GM12878 (cell line): ENCODE results near the gene DGKE. TPM values are rescaled to one million over a fixed set of nuclear protein-coding genes. Genes with fewer than 3 reads are reported as not detected.

Experiments used
- ATAC-seq: fragments of 200-7000 bp; cut with Tn5 transposase; 3 replicates; pipeline ENCODE4 v1.9.1; 2020; ENCODE audit warnings: mild to moderate bottlenecking, moderate library complexity
- BruUV-seq: library from RNA; stranded (reverse); fragments of 400-500 nt; replicated peaks from 2 replicates; lab custom pipeline; 2021; lab: Mats Ljungman, UMichigan
- CTCF ChIA-PET: fragments of 300-600 bp; sonication (Branson Sonifier 250); formaldehyde crosslinking; extraction: SDS; loops from one replicate; lab custom pipeline; 2021; ENCODE audit warnings: inconsistent platforms; lab: Yijun Ruan, JAX
- POLR2A ChIA-PET: fragments of 350-600 bp; formaldehyde crosslinking; extraction: SDS; loops from one replicate; lab custom pipeline; 2021; ENCODE audit warnings: inconsistent platforms; lab: Charles Lee
- RAD21 ChIA-PET: fragments of 300-600 bp; sonication (Branson Sonifier 250); formaldehyde crosslinking; loops from one replicate; lab custom pipeline; 2023; ENCODE audit warnings: antibody characterized with exemption; ENCODE audit not compliant: unreplicated experiment; lab: Charles Lee
- SMC1A ChIA-PET: fragments of 300-600 bp; sonication (Branson Sonifier 250); formaldehyde crosslinking; loops from one replicate; lab custom pipeline; 2023; ENCODE audit not compliant: unreplicated experiment, uncharacterized antibody; lab: Charles Lee
- DNase-seq: peaks from one replicate; pipeline ENCODE4 v3.0.0-alpha.2; 2011; ENCODE audit warnings: low read depth, low spot score
- FAIRE-seq: peaks from 3 replicates; lab custom pipeline; 2011; peaks lifted over from hg19 to GRCh38; lab: Jason Lieb, UNC
- H2AFZ ChIP-seq: 2 replicates; pipeline ENCODE4 v1.6.0; 2011; ENCODE audit warnings: low read depth, low read length, control low read depth; ENCODE audit not compliant: control insufficient read depth
- H3K27ac ChIP-seq: 2 replicates; pipeline ENCODE4 v1.5.1; 2011; ENCODE audit warnings: control low read depth; ENCODE audit not compliant: control insufficient read depth, insufficient read depth
- H3K27me3 ChIP-seq, 2 experiments: replicated peaks in 1 of 2; 2 replicates each; pipeline versions ENCODE4 v1.6.0 to v1.6.1; 2011; ENCODE audit warnings: low read length in 1 of 2; ENCODE audit not compliant: control insufficient read depth in 2 of 2, insufficient read depth in 2 of 2
- H3K36me3 ChIP-seq, 2 experiments: 2 replicates each; pipeline ENCODE4 v1.5.1; 2011; ENCODE audit warnings: low read length in 1 of 2; ENCODE audit not compliant: control insufficient read depth in 2 of 2, insufficient read depth in 2 of 2
- H3K4me1 ChIP-seq: 2 replicates; pipeline ENCODE4 v1.6.1; 2011; ENCODE audit warnings: mild to moderate bottlenecking, low read length, moderate library complexity, mixed read lengths; ENCODE audit not compliant: control insufficient read depth, insufficient read depth
- H3K4me2 ChIP-seq: 2 replicates; pipeline ENCODE4 v1.6.0; 2011; ENCODE audit warnings: control low read depth; ENCODE audit not compliant: control insufficient read depth, insufficient read depth
- H3K4me3 ChIP-seq: fragments of 200-600 bp; sonication (generic); 2 replicates; pipeline ENCODE4 v1.5.1; 2016
- H3K79me2 ChIP-seq: 2 replicates; pipeline ENCODE4 v1.6.0; 2011; ENCODE audit warnings: low read length; ENCODE audit not compliant: control insufficient read depth, insufficient read depth
- H3K9ac ChIP-seq: 2 replicates; pipeline ENCODE4 v1.8.0; 2011; ENCODE audit warnings: low read length, control low read depth, mixed read lengths; ENCODE audit not compliant: control insufficient read depth, insufficient read depth
- H3K9me3 ChIP-seq: replicated peaks from 3 replicates; pipeline ENCODE4 v1.5.1; 2011; ENCODE audit warnings: mild to moderate bottlenecking, low read length; ENCODE audit not compliant: control insufficient read depth, insufficient read depth
- H4K20me1 ChIP-seq: 2 replicates; pipeline ENCODE4 v1.6.0; 2011; ENCODE audit not compliant: control insufficient read depth, insufficient read depth
- MXI1 ChIP-seq: fragments of 150-350 bp; IDR thresholded peaks from 2 replicates; pipeline ENCODE4 v1.6.1; 2011; ENCODE audit warnings: low read depth, mild to moderate bottlenecking, inconsistent platforms, low read length, improper control_type of control experiment
- STAT3 ChIP-seq: IDR thresholded peaks from 2 replicates; pipeline ENCODE4 v1.6.1; 2011; ENCODE audit warnings: low read depth, low read length, improper control_type of control experiment
- ZNF384 ChIP-seq: IDR thresholded peaks from 2 replicates; pipeline ENCODE4 v1.6.1; 2012; ENCODE audit warnings: low read depth, mild to moderate bottlenecking, low read length, improper control_type of control experiment, borderline replicate concordance
- ZZZ3 ChIP-seq: IDR thresholded peaks from 2 replicates; pipeline ENCODE4 v1.6.1; 2011; ENCODE audit warnings: low read depth; ENCODE audit not compliant: control insufficient read depth, insufficient read length
- WGBS: methylation state at CpG from one replicate; pipeline ENCODE4 v1.1.6; 2016; ENCODE audit warnings: low lambda C conversion rate; ENCODE audit not compliant: insufficient replicate concordance, insufficient coverage; ENCODE audit errors: missing lambda C conversion rate; 5-methylcytosine and 5-hydroxymethylcytosine counted together
- in situ Hi-C: fragments of 300-500 bp; cut with MboI; formaldehyde crosslinking; loops from 9 replicates; pipeline ENCODE4 v1.14.3; 2018; ENCODE audit warnings: mixed read lengths
- intact Hi-C: fragments of 100-400 bp; cut with micrococcal nuclease; formaldehyde crosslinking; loops from one replicate; pipeline ENCODE4 v1.14.2; 2022; ENCODE audit not compliant: unreplicated experiment
- polyA plus RNA-seq, 11 experiments: library from polyadenylated mRNA; depleted of rRNA in 4 of 11; unstranded in 6 of 11; stranded (reverse) in 5 of 11; fragments of >200 nt; fragmentation: Nextera tagmentation in 4 of 11; fragmentation: Illumina TruSeq in 1 of 11; extraction: Ambion mirVana in 4 of 11; extraction: Trizol in 1 of 11; gene quantifications; 1 replicate in 1 of 11; 2 replicates in 10 of 11; pipeline versions ENCODE4 v1.2.1 to v1.2.3, GENCODE V29; 2011 to 2016; ENCODE audit warnings: inconsistent platforms in 2 of 11, missing spikeins in 2 of 11, low read depth in 1 of 11
- total RNA-seq, 4 experiments: library from RNA; depleted of rRNA in 3 of 4; stranded (reverse); fragments of >200 nt in 3 of 4; fragmentation: Illumina TruSeq in 1 of 4; extraction: Trizol in 1 of 4; gene quantifications; 2 replicates each; pipeline versions ENCODE4 v1.2.1 to v1.2.3, GENCODE V29; 2013 to 2021
- TF ChIP-seq, protein P1 (sequence below): fragments of 450-650 bp; IDR thresholded peaks from 2 replicates; pipeline ENCODE4 v1.6.1; 2017; ENCODE audit warnings: mild to moderate bottlenecking, moderate library complexity

The DGKE gene
- total and polyA plus RNA-seq, 10 of the 15 experiments (the other 5 are each of a cell fraction or from before 2014, with no cell fraction given): 2.8 to 18.0 (median 11.6) TPM

GRCh38 chr17:56892333-56892732 is 58.4 kb downstream of the DGKE start:
- Histone ChIP-seq H3K4me1 (peaks cover 10% of the 10 kb centered on the region), H3K27ac (no peak overlapping the region), H3K4me3 (no peak overlapping the region), H3K79me2 (peaks cover 2% of the 10 kb centered on the region), H3K27me3 (no peaks in the 10 kb centered on the region), H4K20me1 (no peaks in the 10 kb centered on the region; the same call in 1 of the 2 replicates), H3K4me2 (no peak overlapping the region), H2AFZ (no peak overlapping the region), H3K9me3 (peaks cover 22% of the 10 kb centered on the region; the same call in 2 of the 3 replicates), H3K9ac (no peak overlapping the region), H3K36me3 (peaks cover 53 to 66% of the 10 kb centered on the region in 2 experiments)
- 95% methylated on average over 1 of the region's 1 CpG for WGBS
- ATAC-seq (no peak), DNase-seq (no peak), FAIRE-seq (no peak)
- POLR2A ChIA-PET: interaction anchor here (1.3 kb wide), 1 partner anchor 50 kb away, joined by 3 read pairs; no protein-coding TSS in a partner anchor
- intact Hi-C loops: no loop called here
- TF ChIP-seq MXI1: no peak
- no peak for TF ChIP-seq ZZZ3
- TF ChIP-seq, protein P1, sequence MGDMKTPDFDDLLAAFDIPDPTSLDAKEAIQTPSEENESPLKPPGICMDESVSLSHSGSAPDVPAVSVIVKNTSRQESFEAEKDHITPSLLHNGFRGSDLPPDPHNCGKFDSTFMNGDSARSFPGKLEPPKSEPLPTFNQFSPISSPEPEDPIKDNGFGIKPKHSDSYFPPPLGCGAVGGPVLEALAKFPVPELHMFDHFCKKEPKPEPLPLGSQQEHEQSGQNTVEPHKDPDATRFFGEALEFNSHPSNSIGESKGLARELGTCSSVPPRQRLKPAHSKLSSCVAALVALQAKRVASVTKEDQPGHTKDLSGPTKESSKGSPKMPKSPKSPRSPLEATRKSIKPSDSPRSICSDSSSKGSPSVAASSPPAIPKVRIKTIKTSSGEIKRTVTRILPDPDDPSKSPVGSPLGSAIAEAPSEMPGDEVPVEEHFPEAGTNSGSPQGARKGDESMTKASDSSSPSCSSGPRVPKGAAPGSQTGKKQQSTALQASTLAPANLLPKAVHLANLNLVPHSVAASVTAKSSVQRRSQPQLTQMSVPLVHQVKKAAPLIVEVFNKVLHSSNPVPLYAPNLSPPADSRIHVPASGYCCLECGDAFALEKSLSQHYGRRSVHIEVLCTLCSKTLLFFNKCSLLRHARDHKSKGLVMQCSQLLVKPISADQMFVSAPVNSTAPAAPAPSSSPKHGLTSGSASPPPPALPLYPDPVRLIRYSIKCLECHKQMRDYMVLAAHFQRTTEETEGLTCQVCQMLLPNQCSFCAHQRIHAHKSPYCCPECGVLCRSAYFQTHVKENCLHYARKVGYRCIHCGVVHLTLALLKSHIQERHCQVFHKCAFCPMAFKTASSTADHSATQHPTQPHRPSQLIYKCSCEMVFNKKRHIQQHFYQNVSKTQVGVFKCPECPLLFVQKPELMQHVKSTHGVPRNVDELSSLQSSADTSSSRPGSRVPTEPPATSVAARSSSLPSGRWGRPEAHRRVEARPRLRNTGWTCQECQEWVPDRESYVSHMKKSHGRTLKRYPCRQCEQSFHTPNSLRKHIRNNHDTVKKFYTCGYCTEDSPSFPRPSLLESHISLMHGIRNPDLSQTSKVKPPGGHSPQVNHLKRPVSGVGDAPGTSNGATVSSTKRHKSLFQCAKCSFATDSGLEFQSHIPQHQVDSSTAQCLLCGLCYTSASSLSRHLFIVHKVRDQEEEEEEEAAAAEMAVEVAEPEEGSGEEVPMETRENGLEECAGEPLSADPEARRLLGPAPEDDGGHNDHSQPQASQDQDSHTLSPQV: no peak
- TF ChIP-seq STAT3: no peak
- TF ChIP-seq ZNF384: no peak
- in situ Hi-C loops: no loop called here
- RAD21 ChIA-PET: no interaction called here
- SMC1A ChIA-PET: interaction anchor here (3.1 kb wide), 1 partner anchor 13 kb away, joined by 11 read pairs; no protein-coding TSS in a partner anchor
- CTCF ChIA-PET: no interaction called here
- BruUV-seq: no TSS peak
